Mucosa of rectum (tissue), 2 donors: ENCODE data around the gene HEXA.
"Not testable (repeated sequence)": the region's sequence is repeated elsewhere in the genome, so short reads cannot be mapped to it uniquely, and the experiment has no call there.

Source experiments
- H3K27ac ChIP-seq, 2 donors: one replicate each; pipeline ENCODE4 v1.7.0; 2013; ENCODE audit warnings: inconsistent platforms in 2 of 2, low read depth in 2 of 2, low read length in 2 of 2
- H3K27me3 ChIP-seq, 2 donors: one replicate each; pipeline ENCODE4 v1.7.0; 2013; ENCODE audit warnings: low read length in 2 of 2; ENCODE audit not compliant: control insufficient read depth in 2 of 2, insufficient read depth in 2 of 2
- H3K36me3 ChIP-seq, 2 donors: one replicate each; pipeline ENCODE4 v1.7.0; 2013; ENCODE audit warnings: low read length in 2 of 2; ENCODE audit not compliant: control insufficient read depth in 2 of 2, insufficient read depth in 2 of 2
- H3K4me1 ChIP-seq, 2 donors: one replicate each; pipeline ENCODE4 v1.7.0; 2013; ENCODE audit warnings: low read length in 2 of 2, mild to moderate bottlenecking in 1 of 2; ENCODE audit not compliant: control insufficient read depth in 2 of 2, insufficient read depth in 2 of 2
- H3K4me3 ChIP-seq, 2 donors: one replicate each; pipeline ENCODE4 v1.7.0; 2013; ENCODE audit warnings: low read length in 2 of 2
- H3K9ac ChIP-seq, 2 donors: one replicate each; pipeline ENCODE4 v1.7.0; 2013; ENCODE audit warnings: low read length in 2 of 2, low read depth in 1 of 2, mild to moderate bottlenecking in 1 of 2
- H3K9me3 ChIP-seq, 2 donors: one replicate each; pipeline ENCODE4 v1.7.0; 2013; ENCODE audit warnings: low read length in 2 of 2; ENCODE audit not compliant: control insufficient read depth in 2 of 2
- donor health status: healthy.
- donor health status: Normal muscosa, but diverticular disease.

Gene HEXA

GRCh38 chr15:72379856-72380430 is 4.1 kb upstream of the HEXA start:
- Histone ChIP-seq H3K36me3 (no peaks in the 10 kb centered on the region), H3K4me1 (peaks cover 10% of the 10 kb centered on the region in 2 donors), H3K9me3 (no peaks in the 10 kb centered on the region), H3K27me3 (peaks cover 0 to 3% of the 10 kb centered on the region in 2 donors), H3K4me3 (no peak overlapping the region), H3K27ac (no peak overlapping the region), H3K9ac (no peak overlapping the region)

- not testable (repeated sequence) for H3K9me3 ChIP-seq, H3K27me3 ChIP-seq, H3K4me3 ChIP-seq, H3K27ac ChIP-seq, H3K9ac ChIP-seq, H3K36me3 ChIP-seq
- H3K4me1 ChIP-seq = peaks cover 10 to 13% of the 10 kb centered on the region in 2 donors
Observed at GRCh38 chr15:72379106-72379505, 3.3 kb upstream of the HEXA start.

GRCh38 chr15:72377331-72377730 is 1.5 kb upstream of the HEXA start:
- Histone ChIP-seq H3K4me1 (peaks cover 10 to 13% of the 10 kb centered on the region in 2 donors), H3K9me3 (no peaks in the 10 kb centered on the region), H3K27me3 (no peaks in the 10 kb centered on the region), H3K9ac (no peak overlapping the region), H3K36me3 (no peaks in the 10 kb centered on the region), H3K4me3 (no peak overlapping the region), H3K27ac (no peak overlapping the region)

GRCh38 chr15:72375501-72375845 is 341 bp downstream of the HEXA start:
- Histone ChIP-seq H3K36me3 (peaks cover 3 to 5% of the 10 kb centered on the region in 2 donors), H3K4me1 (peaks cover 10 to 13% of the 10 kb centered on the region in 2 donors)

GRCh38 chr15:72372361-72372760 is 3.5 kb downstream of the HEXA start:
- H3K27me3 ChIP-seq = no peaks in the 10 kb centered on the region
- no peak overlapping the region for H3K4me3 ChIP-seq
- no peak overlapping the region for H3K27ac ChIP-seq
- no peaks in the 10 kb centered on the region for H3K9me3 ChIP-seq
- no peak overlapping the region for H3K9ac ChIP-seq
- peaks cover 3 to 5% of the 10 kb centered on the region in 2 donors for H3K36me3 ChIP-seq
- H3K4me1 ChIP-seq = peaks cover 10 to 16% of the 10 kb centered on the region in 2 donors

More at GRCh38 chr15:72375501-72375845, 341 bp downstream of the HEXA start:
- Histone ChIP-seq H3K9ac (peak overlapping the region; percentile 87 to 99), H3K27me3 (no peaks in the 10 kb centered on the region), H3K4me3 (peak overlapping the region; percentile 82 to 97), H3K9me3 (no peaks in the 10 kb centered on the region), H3K27ac (peak overlapping the region; percentile 87 to 95)

- Histone ChIP-seq H3K9ac (no peak overlapping the region), H3K27me3 (no peaks in the 10 kb centered on the region), H3K36me3 (peaks cover 3 to 5% of the 10 kb centered on the region in 2 donors), H3K9me3 (no peaks in the 10 kb centered on the region), H3K4me3 (no peak overlapping the region), H3K27ac (no peak overlapping the region), H3K4me1 (peaks cover 2 to 6% of the 10 kb centered on the region in 2 donors)
Observed at GRCh38 chr15:72369964-72370363, 5.8 kb downstream of the HEXA start.

- H3K27ac ChIP-seq = peak overlapping the region; percentile 20 to 39
- peaks cover 2 to 3% of the 10 kb centered on the region in 2 donors for H3K4me1 ChIP-seq
- no peaks in the 10 kb centered on the region for H3K9me3 ChIP-seq
Observed at GRCh38 chr15:72368899-72369298, 6.9 kb downstream of the HEXA start.

GRCh38 chr15:72368325-72368724 is 7.5 kb downstream of the HEXA start:
- Histone ChIP-seq H3K36me3 (peaks cover 3 to 5% of the 10 kb centered on the region in 2 donors), H3K9me3 (no peaks in the 10 kb centered on the region), H3K9ac (no peak overlapping the region), H3K4me1 (peaks cover 2 to 3% of the 10 kb centered on the region in 2 donors), H3K27ac (peak overlapping the region; percentile 20 to 39), H3K27me3 (no peaks in the 10 kb centered on the region), H3K4me3 (no peak overlapping the region)

More at GRCh38 chr15:72368899-72369298, 6.9 kb downstream of the HEXA start:
- Histone ChIP-seq H3K27me3 (no peaks in the 10 kb centered on the region), H3K36me3 (peaks cover 3 to 5% of the 10 kb centered on the region in 2 donors), H3K9ac (no peak overlapping the region), H3K4me3 (no peak overlapping the region)

- H3K27ac ChIP-seq = no peak overlapping the region
- H3K4me3 ChIP-seq = no peak overlapping the region
- H3K9ac ChIP-seq = no peak overlapping the region
- peaks cover 0 to under 1% of the 10 kb centered on the region in 2 donors for H3K36me3 ChIP-seq
- H3K27me3 ChIP-seq = no peaks in the 10 kb centered on the region
- peaks cover 2 to 3% of the 10 kb centered on the region in 2 donors for H3K4me1 ChIP-seq
- no peaks in the 10 kb centered on the region for H3K9me3 ChIP-seq
Observed at GRCh38 chr15:72365844-72366243, 10.0 kb downstream of the HEXA start.

GRCh38 chr15:72361176-72361575 is 14.6 kb downstream of the HEXA start:
- no peak overlapping the region for H3K4me3 ChIP-seq

More at GRCh38 chr15:72361176-72361575, 14.6 kb downstream of the HEXA start:
- H3K9me3 ChIP-seq = no peaks in the 10 kb centered on the region
- no peak overlapping the region for H3K9ac ChIP-seq
- H3K36me3 ChIP-seq = peaks cover under 1 to 7% of the 10 kb centered on the region in 2 donors
- no peak overlapping the region for H3K27ac ChIP-seq
- H3K27me3 ChIP-seq = no peaks in the 10 kb centered on the region
- peaks cover 0 to 7% of the 10 kb centered on the region in 2 donors for H3K4me1 ChIP-seq
